GM12864 (cell line): ENCODE measurements around the gene ACAN.

Experiments used
- DNase-seq: peaks from one replicate; pipeline ENCODE4 v3.0.0-alpha.2; 2011; ENCODE audit warnings: low read depth
- H3K4me3 ChIP-seq: 2 replicates; pipeline ENCODE4 v1.5.1; 2011; ENCODE audit warnings: mild to moderate bottlenecking, low read depth, low read length, control low read depth
- TF ChIP-seq, protein P1 (sequence below): IDR thresholded peaks from 2 replicates; pipeline ENCODE4 v1.5.1; 2011; ENCODE audit warnings: low read depth, mild to moderate bottlenecking, moderate library complexity, low read length, control low read depth, inconsistent platforms; ENCODE audit errors: missing control alignments

ACAN gene

GRCh38 chr15:88897456-88898194, 94.4 kb downstream of the ACAN start:
- DNase-seq: no peak

GRCh38 chr15:88898736-88899135, 95.5 kb downstream of the ACAN start:
- no peak overlapping the region for H3K4me3 ChIP-seq
- TF ChIP-seq, protein P1, sequence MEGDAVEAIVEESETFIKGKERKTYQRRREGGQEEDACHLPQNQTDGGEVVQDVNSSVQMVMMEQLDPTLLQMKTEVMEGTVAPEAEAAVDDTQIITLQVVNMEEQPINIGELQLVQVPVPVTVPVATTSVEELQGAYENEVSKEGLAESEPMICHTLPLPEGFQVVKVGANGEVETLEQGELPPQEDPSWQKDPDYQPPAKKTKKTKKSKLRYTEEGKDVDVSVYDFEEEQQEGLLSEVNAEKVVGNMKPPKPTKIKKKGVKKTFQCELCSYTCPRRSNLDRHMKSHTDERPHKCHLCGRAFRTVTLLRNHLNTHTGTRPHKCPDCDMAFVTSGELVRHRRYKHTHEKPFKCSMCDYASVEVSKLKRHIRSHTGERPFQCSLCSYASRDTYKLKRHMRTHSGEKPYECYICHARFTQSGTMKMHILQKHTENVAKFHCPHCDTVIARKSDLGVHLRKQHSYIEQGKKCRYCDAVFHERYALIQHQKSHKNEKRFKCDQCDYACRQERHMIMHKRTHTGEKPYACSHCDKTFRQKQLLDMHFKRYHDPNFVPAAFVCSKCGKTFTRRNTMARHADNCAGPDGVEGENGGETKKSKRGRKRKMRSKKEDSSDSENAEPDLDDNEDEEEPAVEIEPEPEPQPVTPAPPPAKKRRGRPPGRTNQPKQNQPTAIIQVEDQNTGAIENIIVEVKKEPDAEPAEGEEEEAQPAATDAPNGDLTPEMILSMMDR: no peak

More at GRCh38 chr15:88897456-88898194, 94.4 kb downstream of the ACAN start:
- TF ChIP-seq, protein P1: peak; percentile 27
- no peak overlapping the region for H3K4me3 ChIP-seq

GRCh38 chr15:88899251-88899650, 96.0 kb downstream of the ACAN start:
- no peak overlapping the region for H3K4me3 ChIP-seq
- no peak for DNase-seq
- TF ChIP-seq, protein P1: no peak

More at GRCh38 chr15:88898736-88899135, 95.5 kb downstream of the ACAN start:
- DNase-seq: no peak

GRCh38 chr15:88900309-88900981, 97.2 kb downstream of the ACAN start:
- H3K4me3 ChIP-seq: no peak overlapping the region
- TF ChIP-seq, protein P1: no peak
- no peak for DNase-seq

GRCh38 chr15:88900982-88901418, 97.8 kb downstream of the ACAN start:
- TF ChIP-seq, protein P1: no peak
- no peak overlapping the region for H3K4me3 ChIP-seq
- no peak for DNase-seq

DNA sequence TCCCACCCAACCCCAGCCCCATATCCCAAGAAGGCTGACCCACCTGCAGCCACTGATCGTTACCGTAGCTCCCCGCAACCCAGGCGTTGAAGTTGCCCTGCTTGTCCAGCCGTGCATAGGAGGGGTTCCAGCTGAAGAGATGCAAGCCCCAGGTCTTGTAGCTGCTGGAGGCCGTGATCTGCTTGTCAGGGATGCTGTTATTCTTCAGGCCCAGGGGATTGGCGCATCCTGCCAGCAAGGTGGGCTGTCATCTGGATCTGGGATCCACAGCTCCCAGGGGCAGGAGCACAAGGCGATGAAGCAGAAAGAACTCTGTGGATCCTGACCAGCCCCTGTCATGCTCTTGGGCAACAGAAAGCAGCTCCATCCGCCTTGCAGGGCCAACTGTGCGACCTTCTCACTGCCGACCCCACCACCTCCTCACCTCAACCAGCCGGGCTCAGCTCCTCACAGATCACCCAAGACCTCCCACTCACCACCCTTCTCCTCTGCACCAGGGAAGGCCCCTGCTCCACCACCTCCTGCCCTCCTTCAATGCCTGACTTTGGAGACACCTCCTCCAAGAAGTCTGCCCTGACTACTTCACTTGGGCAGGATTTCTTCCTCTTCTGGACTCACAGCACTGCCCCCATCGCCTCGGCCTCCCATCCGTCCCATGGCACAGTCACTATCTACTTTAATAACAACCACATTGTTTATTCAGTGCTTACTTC, 98.4 kb downstream of the ACAN start:
- no peak for DNase-seq
- TF ChIP-seq, protein P1: no peak
- no peak overlapping the region for H3K4me3 ChIP-seq
